Gastroesophageal sphincter (tissue), 4 donors: ENCODE measurements around the gene BCL2. TPM values are rescaled to one million over a fixed set of nuclear protein-coding genes. Genes with fewer than 3 reads are reported as not detected.

Source experiments
- ATAC-seq: fragments of 150-250 bp; one replicate; pipeline ENCODE4 v1.9.1; 2016; ENCODE audit warnings: mild to moderate bottlenecking, moderate library complexity
- H3K27ac ChIP-seq, 4 donors: fragments of 200-600 bp; sonication (generic) in 3 of 4; 1 replicate in 3 of 4; 2 replicates in 1 of 4; pipeline ENCODE4 v1.5.1; 2016 to 2019
- H3K27me3 ChIP-seq: fragments of 200-600 bp; sonication (generic); one replicate; pipeline ENCODE4 v1.5.1; 2019
- H3K36me3 ChIP-seq, 2 donors: fragments of 200-600 bp; sonication (generic); one replicate each; pipeline ENCODE4 v1.5.1; 2019; ENCODE audit warnings: control low read depth in 1 of 2
- H3K4me1 ChIP-seq, 3 donors: fragments of 200-600 bp; sonication (generic); 1 replicate in 2 of 3; 2 replicates in 1 of 3; pipeline ENCODE4 v1.5.1; 2016 to 2019; ENCODE audit warnings: control low read depth in 2 of 3
- H3K4me3 ChIP-seq, 2 donors: fragments of 200-600 bp; sonication (generic); one replicate each; pipeline ENCODE4 v1.5.1; 2019; ENCODE audit warnings: mild to moderate bottlenecking in 1 of 2, moderate library complexity in 1 of 2
- H3K9me3 ChIP-seq, 3 donors: fragments of 200-600 bp; sonication (generic); one replicate each; pipeline ENCODE4 v1.5.1; 2017 to 2019; ENCODE audit warnings: control low read depth in 2 of 3
- CTCF ChIP-seq, 4 experiments: fragments of 200-600 bp in 2 of 4; fragments of 450-650 bp in 2 of 4; sonication (generic) in 1 of 4; IDR thresholded peaks; one replicate each; pipeline ENCODE4 v1.5.1; 2017 to 2019; ENCODE audit warnings: antibody characterized with exemption in 4 of 4, mild to moderate bottlenecking in 2 of 4, moderate library complexity in 2 of 4
- EP300 ChIP-seq: sonication (generic); formaldehyde crosslinking; IDR thresholded peaks from one replicate; pipeline ENCODE4 v1.6.1; 2017; ENCODE audit warnings: antibody characterized with exemption, mild to moderate bottlenecking
- POLR2A ChIP-seq, 2 donors: fragments of 450-650 bp; IDR thresholded peaks; one replicate each; pipeline ENCODE4 v1.6.1; 2017; ENCODE audit warnings: antibody characterized with exemption in 2 of 2, mild to moderate bottlenecking in 2 of 2, moderate library complexity in 1 of 2
- POLR2AphosphoS5 ChIP-seq: sonication (generic); formaldehyde crosslinking; IDR thresholded peaks from one replicate; pipeline ENCODE4 v1.6.1; 2017; ENCODE audit warnings: antibody characterized with exemption
- WGBS, 2 donors: methylation state at CpG; one replicate each; pipeline ENCODE4 v1.1.5; 2018; ENCODE audit warnings: low coverage in 1 of 2; 5-methylcytosine and 5-hydroxymethylcytosine counted together
- small RNA-seq, 4 donors: library from RNA; depleted of rRNA; stranded (forward); fragments of <200 nt; gene quantifications; one replicate each; pipeline ENCODE3, GENCODE V24; 2016
- total RNA-seq, 4 donors: library from RNA; depleted of rRNA; stranded (reverse); fragments of >200 nt; gene quantifications; one replicate each; pipeline ENCODE4 v1.1.0, GENCODE V29; 2016

The BCL2 gene
- total RNA-seq, 4 donors from 2014 or later, result 31.2 to 41.7 (median 32.7) TPM

DNA sequence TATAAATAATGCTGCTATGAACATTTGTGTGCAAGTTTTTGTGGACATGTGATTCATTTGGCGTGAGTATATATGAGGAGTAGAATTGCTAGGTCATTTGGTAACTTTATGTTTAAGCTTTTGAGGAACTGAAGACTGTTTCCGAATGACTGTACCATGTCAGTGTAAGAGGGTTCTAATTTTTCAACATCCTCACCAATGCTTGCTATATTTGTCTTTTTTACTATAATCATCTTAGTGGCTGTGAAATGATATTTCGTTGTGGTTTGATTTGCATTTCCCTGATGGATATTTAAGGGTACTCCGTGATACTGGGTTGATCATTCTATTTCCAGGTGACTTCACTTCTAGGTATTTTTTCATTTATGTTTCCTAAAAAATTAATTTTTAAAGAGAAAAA lies 241.1 kb downstream of the BCL2 start:
- no peak overlapping the region for H3K27ac ChIP-seq
- WGBS, 2 donors, result 75 to 94% methylated on average over 4 of the region's 4 CpGs
- no peaks in the 10 kb centered on the region for H3K36me3 ChIP-seq
- no peak for ATAC-seq
- peaks cover 0 to 8% (median 0%) of the 10 kb centered on the region in 3 donors for H3K9me3 ChIP-seq
- H3K4me3 ChIP-seq, result no peak overlapping the region
- peaks cover 0 to 3% (median 0%) of the 10 kb centered on the region in 3 donors for H3K4me1 ChIP-seq
- H3K27me3 ChIP-seq, result no peaks in the 10 kb centered on the region
- TF ChIP-seq CTCF (IDR thresholded peaks at IDR 0.05), result no peak
- no peak for TF ChIP-seq POLR2A (IDR thresholded peaks at IDR 0.05)
- TF ChIP-seq POLR2AphosphoS5, result no peak
- no peak for TF ChIP-seq EP300

GRCh38 chr18:63074981-63075404 lies 244.6 kb downstream of the BCL2 start:
- no peak for TF ChIP-seq POLR2A (IDR thresholded peaks at IDR 0.05)
- no peak for TF ChIP-seq POLR2AphosphoS5
- TF ChIP-seq CTCF (IDR thresholded peaks at IDR 0.05), result peak in 2 of 4 experiments; percentile 16 to 27
- H3K4me3 ChIP-seq, result peak overlapping the region; percentile 41 to 48
- peak; percentile 91 for ATAC-seq
- peak overlapping the region in 3 of 4 donors; percentile 53 to 75 (median 70) for H3K27ac ChIP-seq
- H3K27me3 ChIP-seq, result no peaks in the 10 kb centered on the region
- no peaks in the 10 kb centered on the region for H3K36me3 ChIP-seq
- peaks cover 0 to 8% (median 0%) of the 10 kb centered on the region in 3 donors for H3K9me3 ChIP-seq
- H3K4me1 ChIP-seq, result peaks cover 0 to 3% (median 0%) of the 10 kb centered on the region in 3 donors
- 3 to 6% methylated on average over 5 to 6 of the region's 19 CpGs for WGBS, 2 donors

DNA sequence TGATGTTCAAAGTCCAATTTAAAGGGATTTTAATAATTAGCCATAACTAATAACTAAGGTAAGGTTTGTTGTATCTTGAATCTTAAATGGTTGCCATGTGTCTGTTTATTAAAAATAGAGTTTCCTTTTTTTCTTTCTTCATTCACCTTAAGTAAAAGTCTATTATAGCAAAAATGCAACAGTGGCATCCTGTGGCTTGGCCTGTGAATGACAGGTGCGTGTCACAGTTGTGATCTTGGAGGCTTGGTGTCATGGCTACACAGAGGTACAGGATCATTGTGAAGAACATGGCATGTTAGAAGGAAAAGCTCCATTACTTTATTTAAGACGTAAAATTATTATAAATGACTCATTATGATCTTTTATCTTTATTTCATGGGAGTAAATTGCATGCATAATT lies 246.1 kb downstream of the BCL2 start:
- WGBS, 2 donors, result 91 to 92% methylated on average over 2 of the region's 2 CpGs
- H3K4me1 ChIP-seq, result peaks cover 0 to 3% (median 0%) of the 10 kb centered on the region in 3 donors

More for the DNA sequence above, 246.1 kb downstream of the BCL2 start:
- H3K9me3 ChIP-seq, result no peaks in the 10 kb centered on the region
- H3K27me3 ChIP-seq, result no peaks in the 10 kb centered on the region
- ATAC-seq, result no peak
- no peak for TF ChIP-seq POLR2AphosphoS5
- no peak for TF ChIP-seq POLR2A (IDR thresholded peaks at IDR 0.05)
- TF ChIP-seq EP300, result no peak
- no peak for TF ChIP-seq CTCF (IDR thresholded peaks at IDR 0.05)
- H3K27ac ChIP-seq, result no peak overlapping the region
- no peaks in the 10 kb centered on the region for H3K36me3 ChIP-seq
- H3K4me3 ChIP-seq, result no peak overlapping the region

Small RNAs within 50 kb of the gene (small RNA-seq; reads per million reads assigned to genes)
- gene AC022726.1, result 0 reads per million in 4 donors

Other genes starting within 250 kb of the BCL2 start
- 10 to 100 TPM; 36.9 to 67.3 (median 51.2) TPM for gene KDSR, start 47.4 kb upstream of the BCL2 start, total RNA-seq
- gene VPS4B, start 102.7 kb upstream of the BCL2 start, total RNA-seq, result 10 to 100 TPM; 32.3 to 48.0 (median 33.0) TPM
- 10 to 100 TPM in 1 of 4 donors, 1 to 10 TPM in 1, under 1 TPM in 1, not detected in 1; 0.13 to 11.5 (median 1.1) TPM for gene SERPINB5, start 157.2 kb upstream of the BCL2 start, total RNA-seq
- not detected for gene SERPINB12, start 222.6 kb upstream of the BCL2 start, total RNA-seq